Keratinocyte (primary cell): ENCODE measurements around the gene MFSD12. TPM values are rescaled to one million over a fixed set of nuclear protein-coding genes. Genes with fewer than 3 reads are reported as not detected.

ENCODE experiments used
- DNase-seq: peaks from one replicate; pipeline ENCODE4 v3.0.0-alpha.2; 2011; ENCODE audit warnings: low read depth, missing footprints, low spot score
- FAIRE-seq: peaks from 2 replicates; lab custom pipeline; 2011; peaks lifted over from hg19 to GRCh38; lab: Jason Lieb, UNC
- H2AFZ ChIP-seq: 2 replicates; pipeline ENCODE4 v1.6.0; 2012; ENCODE audit warnings: low read length, control low read depth, inconsistent platforms; ENCODE audit not compliant: control insufficient read depth
- H3K27ac ChIP-seq: 2 replicates; pipeline ENCODE4 v1.5.1; 2011; ENCODE audit warnings: low read length; ENCODE audit not compliant: control insufficient read depth, insufficient read depth
- H3K27me3 ChIP-seq: 3 replicates; pipeline ENCODE4 v1.6.0; 2011; ENCODE audit warnings: low read length; ENCODE audit not compliant: control insufficient read depth, insufficient read depth; ENCODE audit errors: extremely low read depth
- H3K36me3 ChIP-seq, 2 experiments: 2 replicates in 1 of 2; 3 replicates in 1 of 2; pipeline ENCODE4 v1.5.1; 2011; ENCODE audit warnings: low read length in 2 of 2, mild to moderate bottlenecking in 1 of 2; ENCODE audit not compliant: control insufficient read depth in 2 of 2, insufficient read depth in 2 of 2; ENCODE audit errors: extremely low read depth in 1 of 2
- H3K4me1 ChIP-seq: 3 replicates; pipeline ENCODE4 v1.5.1; 2011; ENCODE audit warnings: low read length; ENCODE audit not compliant: control insufficient read depth, insufficient read depth; ENCODE audit errors: extremely low read depth
- H3K4me2 ChIP-seq: 3 replicates; pipeline ENCODE4 v1.6.0; 2011; ENCODE audit warnings: low read depth, low read length; ENCODE audit not compliant: control insufficient read depth, insufficient read depth; ENCODE audit errors: extremely low read depth
- H3K4me3 ChIP-seq, 3 experiments: fragments of 200-600 bp in 1 of 3; sonication (generic) in 1 of 3; 2 replicates in 2 of 3; 3 replicates in 1 of 3; pipeline ENCODE4 v1.5.1; 2011 to 2016; ENCODE audit warnings: low read length in 3 of 3, mild to moderate bottlenecking in 3 of 3, control low read depth in 2 of 3, inconsistent platforms in 1 of 3, low read depth in 1 of 3, mixed read lengths in 1 of 3, mixed run types in 1 of 3, moderate library complexity in 1 of 3; ENCODE audit not compliant: control insufficient read depth in 2 of 3, insufficient read depth in 2 of 3; ENCODE audit errors: extremely low read depth in 1 of 3
- H3K79me2 ChIP-seq: 2 replicates; pipeline ENCODE4 v1.6.0; 2012; ENCODE audit warnings: low read length; ENCODE audit not compliant: control insufficient read depth, insufficient read depth
- H3K9ac ChIP-seq: 3 replicates; pipeline ENCODE4 v1.6.0; 2011; ENCODE audit warnings: low read length; ENCODE audit not compliant: control insufficient read depth, insufficient read depth; ENCODE audit errors: extremely low read depth
- H3K9me1 ChIP-seq: 3 replicates; pipeline ENCODE4 v1.6.0; 2011; ENCODE audit warnings: low read length; ENCODE audit not compliant: control insufficient read depth, insufficient read depth; ENCODE audit errors: extremely low read depth
- H3K9me3 ChIP-seq: 2 replicates; pipeline ENCODE4 v1.5.1; 2012; ENCODE audit warnings: low read depth, low read length; ENCODE audit not compliant: control insufficient read depth
- H4K20me1 ChIP-seq: 3 replicates; pipeline ENCODE4 v1.6.0; 2011; ENCODE audit warnings: low read length; ENCODE audit not compliant: control insufficient read depth, insufficient read depth; ENCODE audit errors: extremely low read depth
- EZH2 ChIP-seq: IDR thresholded peaks from one replicate; pipeline ENCODE4 v1.6.1; 2012; ENCODE audit warnings: inconsistent platforms, mild to moderate bottlenecking, low read length, moderate library complexity
- dilution Hi-C: fragments of 300-500 bp; cut with MboI; formaldehyde crosslinking; loops from one replicate; pipeline ENCODE4 v1.7.0; 2020; ENCODE audit warnings: low sequenced_read_pairs; ENCODE audit not compliant: extremely low pct_ligation_motif_present
- polyA plus RNA-seq, 5 experiments: library from polyadenylated mRNA; depleted of rRNA in 3 of 5; stranded (reverse) in 3 of 5; stranded (forward) in 1 of 5; unstranded in 1 of 5; fragments of >200 nt; gene quantifications; 1 replicate in 1 of 5; 2 replicates in 3 of 5; 3 replicates in 1 of 5; pipeline versions ENCODE4 v1.2.1 to v1.2.3, GENCODE V29; 2011 to 2012; ENCODE audit warnings: missing spikeins in 2 of 5, low read depth in 1 of 5, low replicate concordance in 1 of 5
- TF ChIP-seq, protein P1 (sequence below), 3 experiments: IDR thresholded peaks in 1 of 3; conservative IDR thresholded peaks in 1 of 3; optimal IDR thresholded peaks in 1 of 3; 2 replicates in 2 of 3; 3 replicates in 1 of 3; pipeline versions ENCODE3 to v1.5.1; 2011; ENCODE audit warnings: low read length in 3 of 3, mild to moderate bottlenecking in 3 of 3, moderate library complexity in 2 of 3, control low read depth in 1 of 3, inconsistent platforms in 1 of 3; ENCODE audit not compliant: insufficient read depth in 2 of 3; ENCODE audit errors: extremely low read depth in 1 of 3

MFSD12 gene
- polyA plus RNA-seq, 1 donor (not counting 4 experiments of a cell fraction or from before 2014, with no cell fraction given), result 30.0 TPM

DNA sequence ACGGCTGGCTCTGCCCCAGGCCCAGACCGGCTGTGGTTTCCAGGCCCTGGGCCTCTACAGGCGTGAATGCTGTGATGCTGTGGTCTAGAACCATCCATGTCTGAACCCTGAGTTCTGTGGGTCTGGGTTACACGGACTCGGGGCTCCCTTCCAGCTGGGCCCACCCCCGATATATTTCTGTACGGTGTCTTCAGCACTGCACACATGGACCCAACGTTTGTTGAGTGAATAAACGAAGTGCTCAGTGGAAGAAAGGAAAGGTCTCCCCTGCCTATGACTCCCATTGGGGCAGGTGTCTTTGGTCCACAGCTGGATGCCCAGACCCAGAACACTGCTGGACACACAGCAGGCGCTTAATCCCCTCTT is 11.7 kb downstream of the MFSD12 start:
- Histone ChIP-seq H3K27ac (no peak overlapping the region), H3K79me2 (no peaks in the 10 kb centered on the region), H4K20me1 (peaks cover 4% of the 10 kb centered on the region), H3K36me3 (peaks cover 9 to 21% of the 10 kb centered on the region in 2 experiments), H3K9ac (no peak overlapping the region), H3K4me2 (peak overlapping the region; percentile 30), H3K9me1 (no peaks in the 10 kb centered on the region), H3K4me1 (peaks cover 9% of the 10 kb centered on the region), H3K4me3 (no peak overlapping the region), H3K9me3 (no peaks in the 10 kb centered on the region), H2AFZ (no peak overlapping the region), H3K27me3 (no peaks in the 10 kb centered on the region)
- FAIRE-seq (no peak), DNase-seq (no peak)
- TF ChIP-seq, protein P1, sequence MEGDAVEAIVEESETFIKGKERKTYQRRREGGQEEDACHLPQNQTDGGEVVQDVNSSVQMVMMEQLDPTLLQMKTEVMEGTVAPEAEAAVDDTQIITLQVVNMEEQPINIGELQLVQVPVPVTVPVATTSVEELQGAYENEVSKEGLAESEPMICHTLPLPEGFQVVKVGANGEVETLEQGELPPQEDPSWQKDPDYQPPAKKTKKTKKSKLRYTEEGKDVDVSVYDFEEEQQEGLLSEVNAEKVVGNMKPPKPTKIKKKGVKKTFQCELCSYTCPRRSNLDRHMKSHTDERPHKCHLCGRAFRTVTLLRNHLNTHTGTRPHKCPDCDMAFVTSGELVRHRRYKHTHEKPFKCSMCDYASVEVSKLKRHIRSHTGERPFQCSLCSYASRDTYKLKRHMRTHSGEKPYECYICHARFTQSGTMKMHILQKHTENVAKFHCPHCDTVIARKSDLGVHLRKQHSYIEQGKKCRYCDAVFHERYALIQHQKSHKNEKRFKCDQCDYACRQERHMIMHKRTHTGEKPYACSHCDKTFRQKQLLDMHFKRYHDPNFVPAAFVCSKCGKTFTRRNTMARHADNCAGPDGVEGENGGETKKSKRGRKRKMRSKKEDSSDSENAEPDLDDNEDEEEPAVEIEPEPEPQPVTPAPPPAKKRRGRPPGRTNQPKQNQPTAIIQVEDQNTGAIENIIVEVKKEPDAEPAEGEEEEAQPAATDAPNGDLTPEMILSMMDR (optimal IDR thresholded peaks at IDR 0.05 in 1 of 3, IDR thresholded peaks at IDR 0.05 in 1 of 3, conservative IDR thresholded peaks at IDR 0.05 in 1 of 3; ENCODE audit: extremely low read depth in 1 of 3, insufficient read depth in 2 of 3, low read length in 3 of 3), result no peak
- TF ChIP-seq EZH2, result no peak
- dilution Hi-C loops, result no loop called here

DNA sequence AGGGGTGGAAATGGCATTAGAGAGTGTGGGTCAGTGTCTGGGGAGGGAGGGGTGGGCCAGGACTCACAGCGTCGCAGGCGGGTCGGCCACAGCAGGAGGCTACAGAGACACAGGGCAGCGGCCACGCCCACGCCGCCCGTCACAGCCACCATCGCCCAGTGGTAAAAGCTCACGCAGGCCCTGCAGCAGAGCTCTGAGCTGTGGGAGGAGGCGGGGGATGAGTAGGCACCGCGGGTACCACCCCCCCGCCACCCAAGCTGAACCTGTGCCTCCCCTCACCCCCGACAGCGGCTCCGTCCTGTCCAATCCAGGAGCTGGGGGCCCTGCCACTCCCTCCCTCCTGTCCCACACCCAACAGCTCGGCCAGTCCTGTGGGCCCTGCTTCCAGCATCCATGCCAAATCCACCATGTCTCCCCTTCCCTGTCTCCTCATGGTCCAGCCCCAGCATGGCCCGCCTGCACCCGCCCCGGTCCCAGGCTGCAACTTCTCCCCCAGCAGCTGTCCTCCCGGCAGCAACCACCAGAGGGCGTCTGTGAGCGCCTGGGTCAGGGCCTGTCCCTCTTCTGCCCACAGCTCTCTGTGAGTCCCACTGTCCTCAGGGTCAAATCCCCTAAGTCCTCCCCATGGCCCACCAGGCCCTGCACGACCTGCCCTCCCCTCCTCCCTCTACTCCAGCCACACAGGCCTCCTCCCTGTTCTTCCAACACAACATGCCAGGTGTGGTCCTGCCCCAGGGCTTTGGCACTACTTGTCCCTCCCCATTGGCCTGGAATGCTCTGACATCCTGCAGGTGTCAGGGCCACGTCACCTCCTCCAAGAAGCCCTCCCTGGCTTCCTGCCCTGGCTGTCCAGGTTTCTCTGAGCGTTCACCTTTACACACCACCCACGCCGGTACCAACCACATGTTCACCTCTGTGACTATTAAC is 12.4 kb downstream of the MFSD12 start:
- no peak overlapping the region for H3K9ac ChIP-seq

More for the DNA sequence above, 12.4 kb downstream of the MFSD12 start:
- Histone ChIP-seq H3K4me1 (peaks cover 9% of the 10 kb centered on the region), H3K36me3 (peaks cover 9 to 19% of the 10 kb centered on the region in 2 experiments), H3K9me3 (no peaks in the 10 kb centered on the region), H3K4me3 (no peak overlapping the region), H4K20me1 (peaks cover 4% of the 10 kb centered on the region), H3K79me2 (no peaks in the 10 kb centered on the region), H3K27me3 (no peaks in the 10 kb centered on the region), H3K9me1 (no peaks in the 10 kb centered on the region), H2AFZ (no peak overlapping the region), H3K27ac (no peak overlapping the region), H3K4me2 (peak overlapping the region; percentile 30)
- TF ChIP-seq EZH2, result no peak
- TF ChIP-seq, protein P1 (optimal IDR thresholded peaks at IDR 0.05 in 1 of 3, IDR thresholded peaks at IDR 0.05 in 1 of 3, conservative IDR thresholded peaks at IDR 0.05 in 1 of 3; ENCODE audit: extremely low read depth in 1 of 3, insufficient read depth in 2 of 3, low read length in 3 of 3), result peak; percentile 85 to 99 (median 90)
- dilution Hi-C loops, result no loop called here
- DNase-seq, result peak; percentile 67
- peak; percentile 56 for FAIRE-seq
